HG02970 (cell line): ENCODE data around the gene DHH.
"Not testable (repeated sequence)": the region's sequence is repeated elsewhere in the genome, so short reads cannot be mapped to it uniquely, and the experiment has no call there.

Experiments used
- ATAC-seq: cut with Tn5 transposase; IDR thresholded peaks from one replicate; pipeline ENCODE4 v1.9.1; 2021; ENCODE audit warnings: mild to moderate bottlenecking, moderate library complexity, moderate number of reproducible peaks; ENCODE audit not compliant: unreplicated experiment, low FRiP score

The DHH gene

GRCh38 chr12:49094160-49094974 is at the start of gene DHH:
DHH (minus strand) TSS chr12:49094801; CDS start chr12:49094512, 289 bp downstream.
- no peak for ATAC-seq

- ATAC-seq, result no peak
Measured at GRCh38 chr12:49144384-49144783, 49.8 kb upstream of the DHH start.

GRCh38 chr12:49138999-49139398 is 44.4 kb upstream of the DHH start:
- ATAC-seq, result no peak

GRCh38 chr12:49138587-49138986 is 44.0 kb upstream of the DHH start:
- ATAC-seq, result no peak

GRCh38 chr12:49137476-49137875 is 42.9 kb upstream of the DHH start:
- ATAC-seq, result no peak

GRCh38 chr12:49136997-49137396 is 42.4 kb upstream of the DHH start:
- not testable (repeated sequence) for ATAC-seq

- ATAC-seq, result no peak
Measured at GRCh38 chr12:49133590-49133989, 39.0 kb upstream of the DHH start.

GRCh38 chr12:49133014-49133413 is 38.4 kb upstream of the DHH start:
- no peak for ATAC-seq

- ATAC-seq, result no peak
Measured at GRCh38 chr12:49131894-49132461, 37.4 kb upstream of the DHH start.

GRCh38 chr12:49131051-49131893 is 36.7 kb upstream of the DHH start, which contains the start of gene TUBA1B:
TUBA1B (minus strand) TSS chr12:49131395; CDS start chr12:49131300, 95 bp downstream.
- peak; percentile 72 for ATAC-seq

GRCh38 chr12:49130151-49131050 is 35.8 kb upstream of the DHH start:
- ATAC-seq, result peak; percentile 49

- ATAC-seq, result no peak
Measured at GRCh38 chr12:49129332-49130150, 34.9 kb upstream of the DHH start.

GRCh38 chr12:49127971-49128370 is 33.4 kb upstream of the DHH start:
- not testable (repeated sequence) for ATAC-seq

GRCh38 chr12:49126852-49127763 is 32.5 kb upstream of the DHH start:
- no peak for ATAC-seq

- ATAC-seq, result no peak
Measured at GRCh38 chr12:49121047-49121696, 26.6 kb upstream of the DHH start.

GRCh38 chr12:49111206-49111605 is 16.6 kb upstream of the DHH start:
- ATAC-seq, result no peak

- peak; percentile 91 for ATAC-seq
Measured at GRCh38 chr12:49110464-49111155, 16.0 kb upstream of the DHH start, which contains the start of gene LMBR1L. LMBR1L (minus strand) TSS chr12:49110847; CDS start chr12:49110555, 292 bp downstream.
